OCI-LY1 (cell line): ENCODE measurements around the gene PM20D1.
"Not testable (repeated sequence)": the region's sequence is repeated elsewhere in the genome, so short reads cannot be mapped to it uniquely, and the experiment has no call there.

Experiments
- H2AFZ ChIP-seq: fragments of 200-600 bp; sonication (generic), shearing (Covaris generic); 2 replicates; pipeline ENCODE4 v1.6.0; 2014; ENCODE audit warnings: antibody characterized with exemption, mild to moderate bottlenecking, low read length
- H3F3A ChIP-seq: fragments of 200-600 bp; sonication (generic), shearing (Covaris generic); 2 replicates; pipeline ENCODE4 v1.6.0; 2014; ENCODE audit warnings: mild to moderate bottlenecking, antibody characterized with exemption, low read length, moderate library complexity; ENCODE audit not compliant: insufficient read depth
- H3K27ac ChIP-seq: fragments of 200-600 bp; sonication (generic); 2 replicates; pipeline ENCODE4 v1.5.1; 2014; ENCODE audit warnings: low read length, mixed run types, mild to moderate bottlenecking, low read depth; ENCODE audit not compliant: poor library complexity, severe bottlenecking
- H3K27me3 ChIP-seq: fragments of 200-600 bp; sonication (generic); 2 replicates; pipeline ENCODE4 v1.6.0; 2014; ENCODE audit warnings: antibody characterized with exemption, mild to moderate bottlenecking, low read length, moderate library complexity; ENCODE audit not compliant: insufficient read depth
- H3K36me3 ChIP-seq: fragments of 200-600 bp; sonication (generic); 2 replicates; pipeline ENCODE4 v1.6.1; 2014; ENCODE audit warnings: mild to moderate bottlenecking, antibody characterized with exemption, low read length, moderate library complexity, mixed read lengths; ENCODE audit not compliant: insufficient read depth
- H3K4me1 ChIP-seq: fragments of 200-600 bp; sonication (generic); 2 replicates; pipeline ENCODE4 v1.5.1; 2014; ENCODE audit warnings: mild to moderate bottlenecking, low read length, moderate library complexity; ENCODE audit not compliant: insufficient read depth, severe bottlenecking
- H3K4me2 ChIP-seq: fragments of 200-600 bp; sonication (generic), shearing (Covaris generic); 2 replicates; pipeline ENCODE4 v1.6.1; 2014; ENCODE audit warnings: low read length
- H3K4me3 ChIP-seq: fragments of 200-600 bp; sonication (generic); 2 replicates; pipeline ENCODE4 v1.5.1; 2014; ENCODE audit warnings: low read length, low read depth, mild to moderate bottlenecking, mixed read lengths; ENCODE audit not compliant: poor library complexity, severe bottlenecking
- H3K79me2 ChIP-seq: fragments of 200-600 bp; shearing (Covaris generic); 2 replicates; pipeline ENCODE4 v1.6.1; 2016; ENCODE audit warnings: mixed run types, low read length, mixed read lengths; ENCODE audit not compliant: insufficient read depth
- H3K9ac ChIP-seq: fragments of 200-600 bp; sonication (generic), shearing (Covaris generic); 2 replicates; pipeline ENCODE4 v1.6.1; 2014; ENCODE audit warnings: mild to moderate bottlenecking, low read length, mixed read lengths
- H3K9me2 ChIP-seq: fragments of 200-600 bp; sonication (generic), shearing (Covaris generic); 2 replicates; pipeline ENCODE4 v1.6.1; 2014; ENCODE audit warnings: low read depth, mild to moderate bottlenecking, low read length, mixed read lengths
- H3K9me3 ChIP-seq: fragments of 200-600 bp; shearing (Covaris generic); 2 replicates; pipeline ENCODE4 v1.6.1; 2014; ENCODE audit warnings: low read length, mixed read lengths
- H4K20me1 ChIP-seq: fragments of 200-600 bp; sonication (generic), shearing (Covaris generic); 2 replicates; pipeline ENCODE4 v1.6.0; 2016; ENCODE audit warnings: mild to moderate bottlenecking, low read length; ENCODE audit not compliant: insufficient read depth
- CTCF ChIP-seq: fragments of 200-600 bp; sonication (generic), shearing (Covaris generic); IDR thresholded peaks from 2 replicates; pipeline ENCODE4 v1.5.1; 2017; ENCODE audit warnings: mild to moderate bottlenecking, antibody characterized with exemption, low read length, moderate library complexity, mixed read lengths
- EZH2 ChIP-seq: fragments of 200-600 bp; sonication (generic), shearing (Covaris generic); IDR thresholded peaks from 2 replicates; pipeline ENCODE4 v1.8.0; 2017; ENCODE audit warnings: borderline replicate concordance, mixed run types, mild to moderate bottlenecking, antibody characterized with exemption, low read length, moderate library complexity, mixed read lengths

PM20D1 gene

GRCh38 chr1:205826995-205827394, 22.9 kb downstream of the PM20D1 start:
- no peaks in the 10 kb centered on the region for H3K36me3 ChIP-seq
- H3K9me2 ChIP-seq = no peaks in the 10 kb centered on the region
- H3K27ac ChIP-seq = no peak overlapping the region
- 0 out of 2 replicates have a peak, but pooled peaks cover 2% of the 10 kb centered on the region for H3K9me3 ChIP-seq
- H3K4me1 ChIP-seq = no peaks in the 10 kb centered on the region
- H3K79me2 ChIP-seq = no peaks in the 10 kb centered on the region
- H4K20me1 ChIP-seq = no peaks in the 10 kb centered on the region
- no peak overlapping the region for H2AFZ ChIP-seq
- TF ChIP-seq EZH2 (no peak), CTCF (no peak)
- no peak overlapping the region for H3K9ac ChIP-seq
- no peak overlapping the region for H3K4me2 ChIP-seq
- H3F3A ChIP-seq = no peaks in the 10 kb centered on the region
- H3K4me3 ChIP-seq = no peak overlapping the region
- no peaks in the 10 kb centered on the region; the same call in 1 of the 2 replicates for H3K27me3 ChIP-seq

- Histone ChIP-seq H4K20me1 (no peaks in the 10 kb centered on the region), H3K79me2 (no peaks in the 10 kb centered on the region), H3K4me2 (no peak overlapping the region), H2AFZ (no peak overlapping the region), H3K27me3 (no peaks in the 10 kb centered on the region; the same call in 1 of the 2 replicates), H3K9me2 (no peaks in the 10 kb centered on the region), H3K4me3 (no peak overlapping the region), H3K27ac (no peak overlapping the region), H3K4me1 (no peaks in the 10 kb centered on the region), H3K9ac (no peak overlapping the region), H3F3A (no peaks in the 10 kb centered on the region), H3K9me3 (0 out of 2 replicates have a peak, but pooled peaks cover 2% of the 10 kb centered on the region), H3K36me3 (no peaks in the 10 kb centered on the region)
- TF ChIP-seq EZH2 = no peak
- TF ChIP-seq CTCF = no peak
Observed at GRCh38 chr1:205826016-205826806, 23.7 kb downstream of the PM20D1 start.

GRCh38 chr1:205824180-205824579, 25.8 kb downstream of the PM20D1 start:
- Histone ChIP-seq H3K4me3 (no peak overlapping the region), H3K4me2 (no peak overlapping the region), H3K9ac (no peak overlapping the region), H3K36me3 (no peaks in the 10 kb centered on the region), H3K9me2 (no peaks in the 10 kb centered on the region), H3K4me1 (no peaks in the 10 kb centered on the region), H4K20me1 (no peaks in the 10 kb centered on the region), H3K9me3 (0 out of 2 replicates have a peak, but pooled peaks cover 2% of the 10 kb centered on the region), H2AFZ (no peak overlapping the region), H3F3A (no peaks in the 10 kb centered on the region), H3K79me2 (no peaks in the 10 kb centered on the region), H3K27me3 (no peaks in the 10 kb centered on the region; the same call in 1 of the 2 replicates), H3K27ac (no peak overlapping the region)
- TF ChIP-seq EZH2 (no peak), CTCF (no peak)

- H3K9me2 ChIP-seq, H3K4me2 ChIP-seq, H4K20me1 ChIP-seq, H3K4me3 ChIP-seq, H3K36me3 ChIP-seq, H3K27me3 ChIP-seq, H3K9ac ChIP-seq, H3K27ac ChIP-seq, H3K4me1 ChIP-seq, H3K79me2 ChIP-seq, H3F3A ChIP-seq, H3K9me3 ChIP-seq, H2AFZ ChIP-seq: not testable (repeated sequence)
Observed at GRCh38 chr1:205823260-205823659, 26.7 kb downstream of the PM20D1 start.
